ENCODE data around the gene RIN3.

The RIN3 gene

DNA sequence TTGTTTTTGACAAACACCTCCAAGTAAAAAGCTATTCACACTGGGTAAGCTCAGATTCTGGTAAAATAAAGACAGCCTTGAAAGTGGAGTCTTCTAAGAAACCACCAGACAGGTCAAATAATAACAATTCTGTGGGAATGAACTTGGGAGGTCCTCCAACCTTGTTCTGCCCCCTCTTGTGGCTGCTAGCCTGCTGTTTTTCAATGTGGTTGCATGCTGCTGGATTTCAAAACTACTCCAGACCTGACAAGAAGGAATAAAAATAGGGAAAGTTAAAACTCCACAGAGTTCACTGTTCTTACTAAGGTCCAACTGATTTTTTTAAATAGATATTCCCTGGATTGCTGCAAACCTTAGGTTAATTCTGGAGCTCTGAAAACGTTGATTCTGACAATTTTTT is 32.2 kb upstream of the RIN3 start:
- Mint-ChIP-seq H3K27ac (no peak overlapping the region), H3K4me1 (no peaks in the 10 kb centered on the region), H3K4me3 (no peak overlapping the region), H3K27me3 (peaks cover 45% of the 10 kb centered on the region), H3K36me3 (peaks cover 5% of the 10 kb centered on the region), H3K9me3 (peaks cover 6% of the 10 kb centered on the region)
- no peak for ATAC-seq

DNA sequence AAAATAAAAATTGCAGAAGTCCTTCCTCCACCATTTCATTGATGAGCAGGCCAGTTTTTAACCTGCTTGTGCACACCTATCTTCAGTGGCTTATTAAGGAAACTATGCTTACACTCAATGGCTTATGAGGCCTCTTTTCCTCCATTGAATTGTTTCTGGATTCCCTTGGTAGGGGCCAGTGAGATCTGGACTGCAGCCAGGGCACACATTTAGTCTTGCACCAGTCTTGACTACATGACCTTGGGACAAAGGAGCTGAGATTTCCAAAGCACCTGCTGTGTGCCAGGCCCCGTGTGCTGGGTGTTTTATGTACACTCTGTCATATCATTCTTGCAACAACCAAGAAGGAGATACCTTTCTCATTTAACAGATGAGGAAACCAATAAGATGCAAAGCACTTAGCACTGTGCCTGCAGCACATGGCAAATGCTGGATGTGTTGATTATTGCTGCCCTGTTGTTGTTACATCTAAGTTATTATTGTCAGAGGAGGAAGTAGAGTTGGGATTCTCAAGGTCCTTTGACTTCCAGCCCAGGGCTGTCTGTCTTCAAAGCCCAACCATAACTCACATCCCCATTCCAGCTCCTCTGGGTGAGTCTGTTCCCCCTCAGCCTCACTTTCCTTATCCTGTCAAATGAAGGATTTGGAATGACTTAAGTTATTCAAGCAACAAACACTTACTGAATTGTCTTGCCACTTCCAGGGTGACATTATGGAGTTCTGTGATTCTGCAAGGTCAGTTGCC is 31.6 kb upstream of the RIN3 start:
- no peak overlapping the region for H3K27ac Mint-ChIP-seq
- H3K4me1 Mint-ChIP-seq = no peaks in the 10 kb centered on the region
- peaks cover 6% of the 10 kb centered on the region for H3K9me3 Mint-ChIP-seq
- H3K4me3 Mint-ChIP-seq = no peak overlapping the region
- ATAC-seq = no peak
- peaks cover 51% of the 10 kb centered on the region for H3K27me3 Mint-ChIP-seq
- peaks cover 5% of the 10 kb centered on the region for H3K36me3 Mint-ChIP-seq

DNA sequence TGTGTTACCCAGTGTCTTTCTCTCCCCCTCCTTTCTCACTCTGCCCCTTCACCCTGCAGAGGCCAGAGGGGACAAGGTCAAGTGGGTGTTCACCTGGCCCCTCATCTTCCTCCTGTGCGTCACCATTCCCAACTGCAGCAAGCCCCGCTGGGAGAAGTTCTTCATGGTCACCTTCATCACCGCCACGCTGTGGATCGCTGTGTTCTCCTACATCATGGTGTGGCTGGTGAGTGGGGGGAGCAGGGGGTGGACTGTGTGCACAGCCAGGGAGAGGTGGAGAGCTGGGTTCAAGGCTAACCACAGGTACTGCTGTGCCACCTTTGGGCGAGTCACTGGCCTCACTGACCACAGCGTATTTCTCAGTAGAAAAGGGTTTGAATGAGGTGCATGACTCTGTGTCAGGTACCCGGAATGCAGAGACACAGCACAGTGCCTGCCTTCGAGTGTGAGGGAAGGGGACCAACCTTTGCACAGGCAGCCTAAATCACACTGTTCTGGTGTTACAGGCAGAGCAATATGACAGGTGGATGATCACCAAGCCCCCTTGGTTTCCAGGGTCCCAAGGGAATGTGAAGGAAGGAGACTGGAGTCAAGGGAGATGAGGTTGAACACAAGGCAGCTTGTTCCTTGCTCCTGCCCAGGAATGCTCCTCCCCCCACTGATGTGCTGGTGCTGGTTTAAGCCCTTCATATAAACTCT is 30.8 kb upstream of the RIN3 start:
- H3K27me3 Mint-ChIP-seq = peaks cover 53% of the 10 kb centered on the region
- peaks cover 3% of the 10 kb centered on the region for H3K9me3 Mint-ChIP-seq
- H3K27ac Mint-ChIP-seq = no peak overlapping the region
- no peak for ATAC-seq
- no peak overlapping the region for H3K4me3 Mint-ChIP-seq
- H3K36me3 Mint-ChIP-seq = peaks cover 5% of the 10 kb centered on the region
- H3K4me1 Mint-ChIP-seq = no peaks in the 10 kb centered on the region

DNA sequence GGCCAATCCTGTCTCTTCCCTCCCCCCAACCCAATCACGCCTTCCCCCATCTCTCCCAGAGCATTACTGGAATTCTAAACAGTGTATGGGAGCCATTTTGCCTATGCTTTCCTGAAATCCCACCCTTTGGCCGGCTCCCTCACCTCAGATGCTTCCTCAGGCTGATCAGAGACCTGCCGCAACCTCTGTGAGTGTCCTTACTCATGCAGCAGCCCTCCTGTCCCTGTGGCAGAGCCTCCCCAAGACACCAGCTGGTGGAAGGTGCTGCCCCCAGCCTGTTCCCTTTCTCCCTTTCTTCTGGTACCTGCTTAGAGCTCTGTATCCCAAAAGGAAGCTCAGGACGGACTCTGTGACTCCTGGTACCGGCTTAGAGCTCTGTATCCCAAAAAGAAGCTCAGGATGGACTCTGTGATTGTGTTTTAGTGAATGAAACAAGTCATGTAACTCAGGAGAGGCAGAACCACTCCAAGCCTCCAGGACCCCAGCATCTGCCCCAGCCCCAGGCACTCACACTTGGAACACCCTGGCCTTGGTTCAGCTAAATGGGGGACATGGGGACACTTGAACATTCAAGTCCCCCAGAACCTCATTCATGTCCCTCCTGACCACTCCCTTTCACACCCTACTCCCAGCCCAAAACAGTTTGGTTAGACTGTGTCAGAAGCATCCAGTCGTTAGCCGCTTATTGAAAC is 29.3 kb upstream of the RIN3 start:
- H3K9me3 Mint-ChIP-seq = peaks cover 3% of the 10 kb centered on the region
- H3K4me3 Mint-ChIP-seq = no peak overlapping the region
- no peaks in the 10 kb centered on the region for H3K4me1 Mint-ChIP-seq
- no peak overlapping the region for H3K27ac Mint-ChIP-seq
- no peaks in the 10 kb centered on the region for H3K36me3 Mint-ChIP-seq
- no peak for ATAC-seq
- peaks cover 55% of the 10 kb centered on the region for H3K27me3 Mint-ChIP-seq

DNA sequence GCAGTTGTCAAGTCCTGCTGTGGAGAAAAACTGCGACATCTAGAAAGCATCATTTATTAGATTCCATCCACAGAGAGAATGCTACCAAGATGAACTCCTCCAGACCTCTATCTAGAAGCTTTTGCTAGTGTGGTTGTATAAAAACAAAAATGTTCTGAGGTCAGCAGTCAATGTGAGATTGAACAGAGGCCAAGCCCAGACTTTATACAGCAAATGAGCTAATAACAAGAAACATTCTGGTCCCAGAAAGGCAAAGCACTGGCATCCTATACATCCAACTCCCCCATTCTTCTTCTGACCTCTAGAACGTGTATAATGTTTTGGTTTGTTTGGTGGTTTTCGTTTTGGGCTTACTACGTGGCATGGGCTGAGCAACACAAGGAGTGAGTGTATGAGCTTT is 26.7 kb upstream of the RIN3 start:
- no peaks in the 10 kb centered on the region for H3K36me3 Mint-ChIP-seq
- H3K27me3 Mint-ChIP-seq = peaks cover 55% of the 10 kb centered on the region
- H3K4me1 Mint-ChIP-seq = no peaks in the 10 kb centered on the region
- ATAC-seq = no peak
- no peaks in the 10 kb centered on the region for H3K9me3 Mint-ChIP-seq
- H3K27ac Mint-ChIP-seq = no peak overlapping the region
- no peak overlapping the region for H3K4me3 Mint-ChIP-seq

DNA sequence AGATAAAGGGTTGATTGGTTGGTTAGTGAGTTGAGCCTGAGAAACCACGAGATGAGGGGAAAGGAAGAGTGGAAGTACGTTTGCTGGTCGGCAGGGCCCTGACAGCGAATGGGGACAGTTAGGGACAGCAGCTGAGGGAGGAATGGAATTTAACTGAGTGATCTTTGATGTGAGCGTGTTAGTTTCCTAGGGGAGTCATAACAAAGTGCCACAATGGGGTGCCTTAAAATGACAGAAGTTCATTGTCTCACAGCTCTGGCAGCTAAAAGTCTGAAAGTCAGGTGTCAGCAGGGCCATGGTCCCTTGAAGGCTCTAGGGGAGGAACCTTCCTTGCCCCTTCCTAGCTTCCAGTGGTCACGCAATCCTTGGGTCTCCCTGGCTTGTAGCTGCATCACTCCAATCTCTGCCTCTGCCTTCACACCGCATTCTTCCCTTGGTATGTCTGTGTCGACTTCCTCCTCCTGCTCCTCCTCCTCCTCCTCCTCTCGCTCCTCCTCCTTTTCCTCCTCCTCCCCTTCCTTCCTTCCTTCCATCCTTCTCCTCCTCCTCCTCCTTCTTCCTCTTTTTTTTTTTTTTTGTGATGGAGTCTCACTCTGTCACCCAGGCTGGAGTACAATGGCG is 26.0 kb upstream of the RIN3 start:
- ATAC-seq = no peak
- Mint-ChIP-seq H3K4me3 (no peak overlapping the region), H3K9me3 (no peaks in the 10 kb centered on the region), H3K4me1 (no peaks in the 10 kb centered on the region), H3K27ac (no peak overlapping the region), H3K27me3 (peaks cover 51% of the 10 kb centered on the region), H3K36me3 (no peaks in the 10 kb centered on the region)

DNA sequence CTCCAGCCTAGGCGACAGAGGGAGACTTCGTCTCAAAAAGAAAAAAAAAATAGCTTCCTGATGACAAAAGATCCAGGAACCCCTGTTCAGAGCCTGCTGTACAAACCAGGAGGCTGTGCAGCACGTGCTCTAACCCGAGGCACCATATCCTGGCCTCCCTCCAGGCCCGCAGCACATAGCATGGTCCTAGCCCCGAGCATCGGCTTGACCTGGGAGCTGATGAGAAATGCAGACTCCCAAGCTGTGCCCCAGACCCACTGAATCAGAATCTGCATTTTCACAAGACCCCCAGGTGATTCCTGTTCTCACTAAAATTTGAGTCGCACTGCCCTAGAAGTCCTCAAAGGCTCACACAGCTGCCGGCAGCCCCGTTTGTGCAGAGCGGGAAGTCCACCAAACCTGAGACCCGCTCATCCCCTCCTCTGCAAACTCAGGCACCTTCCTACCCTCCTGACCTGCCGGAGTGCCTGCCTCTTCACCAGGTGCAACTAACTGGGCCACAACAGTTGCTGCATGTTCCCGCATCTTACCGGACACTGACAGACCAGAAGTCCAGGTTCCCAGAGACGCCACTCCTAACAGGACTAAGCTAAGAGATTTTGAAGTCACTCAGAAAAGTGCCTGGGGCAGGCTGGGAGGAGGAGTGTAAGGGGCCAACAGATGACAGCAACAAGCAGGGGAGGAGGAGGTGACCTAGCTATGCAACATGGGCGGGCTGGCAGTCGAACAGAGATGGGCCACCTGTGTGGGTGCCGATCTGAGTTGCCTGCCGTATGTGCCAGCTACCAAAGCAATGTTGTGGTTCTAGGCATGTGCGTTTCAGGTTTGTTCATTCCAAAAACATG is 24.0 kb upstream of the RIN3 start:
- Mint-ChIP-seq H3K4me1 (no peaks in the 10 kb centered on the region), H3K27ac (no peak overlapping the region), H3K4me3 (no peak overlapping the region), H3K36me3 (no peaks in the 10 kb centered on the region), H3K9me3 (no peaks in the 10 kb centered on the region), H3K27me3 (peaks cover 47% of the 10 kb centered on the region)
- ATAC-seq = no peak

DNA sequence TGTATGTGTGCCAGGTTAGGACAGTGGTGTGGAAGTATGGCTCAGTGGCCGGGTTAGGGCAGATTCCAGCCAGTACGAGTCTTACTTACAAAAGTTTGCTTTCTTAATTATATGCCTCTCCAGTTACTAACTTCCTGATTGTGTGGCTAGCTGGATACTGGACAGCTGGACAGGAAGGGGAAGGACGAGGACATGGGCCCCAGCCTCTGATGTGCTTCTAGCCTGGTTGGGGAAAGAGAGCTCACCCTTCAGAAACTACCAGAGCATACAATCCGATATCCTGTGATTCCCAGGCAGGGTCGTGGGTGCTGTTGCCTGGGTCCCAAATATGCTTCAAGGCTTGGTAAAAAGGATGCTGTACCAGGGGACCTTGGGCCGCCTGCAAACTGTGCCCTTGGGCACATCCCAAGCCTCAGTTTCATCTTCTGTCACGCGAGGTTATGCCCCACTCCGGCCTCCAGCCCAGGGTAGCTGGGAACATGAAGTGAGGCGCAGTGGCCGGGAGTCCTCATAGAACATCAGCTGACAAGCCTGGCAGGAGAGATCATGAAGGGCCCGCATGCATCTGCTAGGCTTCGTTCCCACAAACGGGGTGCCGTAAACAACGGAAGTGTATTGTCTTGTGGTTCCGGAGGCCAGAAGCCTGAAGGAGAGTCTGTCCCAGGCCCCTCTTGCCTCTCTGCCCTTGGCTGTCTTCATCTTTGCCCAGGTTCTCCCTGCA is 23.2 kb upstream of the RIN3 start:
- no peak overlapping the region for H3K4me3 Mint-ChIP-seq
- H3K27me3 Mint-ChIP-seq = peaks cover 47% of the 10 kb centered on the region
- no peaks in the 10 kb centered on the region for H3K36me3 Mint-ChIP-seq
- no peak overlapping the region for H3K27ac Mint-ChIP-seq
- peaks cover 6% of the 10 kb centered on the region for H3K4me1 Mint-ChIP-seq
- H3K9me3 Mint-ChIP-seq = no peaks in the 10 kb centered on the region
- ATAC-seq = no peak

DNA sequence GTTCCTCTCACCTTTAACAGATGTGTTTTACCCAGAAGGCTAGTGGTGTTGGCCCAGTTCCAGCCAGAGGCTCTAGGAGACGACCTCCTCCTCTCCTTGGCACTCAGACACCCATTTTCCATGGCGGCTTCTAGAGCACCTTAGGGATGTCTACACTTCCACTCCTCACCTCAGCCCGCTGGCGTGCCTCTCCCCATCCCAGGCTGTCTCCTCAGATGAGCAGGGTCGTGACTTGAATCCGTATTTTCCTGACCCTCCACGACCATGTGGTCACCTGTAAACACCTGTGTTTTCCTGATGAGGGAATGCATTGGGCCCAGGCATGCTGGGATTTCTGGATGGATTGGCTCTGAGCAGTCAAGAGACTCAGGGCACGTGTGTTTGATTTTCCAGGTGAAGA is 21.8 kb upstream of the RIN3 start:
- Mint-ChIP-seq H3K27ac (no peak overlapping the region), H3K27me3 (peaks cover 37% of the 10 kb centered on the region), H3K4me1 (peaks cover 9% of the 10 kb centered on the region), H3K36me3 (no peaks in the 10 kb centered on the region), H3K9me3 (no peaks in the 10 kb centered on the region), H3K4me3 (no peak overlapping the region)
- ATAC-seq = no peak

DNA sequence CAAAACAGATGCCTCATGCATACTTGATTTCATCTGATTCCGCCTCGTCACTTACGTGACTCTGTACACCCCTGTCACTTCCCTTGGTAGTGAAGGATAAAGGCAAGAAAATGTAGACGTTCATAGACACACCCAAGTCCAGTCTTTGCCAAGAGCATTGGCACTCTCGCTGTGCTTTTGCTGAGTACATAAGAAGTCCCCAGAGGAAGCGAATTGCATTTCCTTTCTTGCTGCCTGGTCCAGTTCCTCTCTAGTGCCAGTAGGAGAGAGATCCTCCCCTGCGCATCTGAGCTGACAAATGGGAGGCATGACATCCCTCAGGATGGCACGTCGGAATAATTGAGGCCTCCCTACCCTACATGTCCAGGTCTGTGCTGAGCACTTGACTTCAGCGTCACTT is 21.3 kb upstream of the RIN3 start:
- no peak for ATAC-seq
- H3K9me3 Mint-ChIP-seq = no peaks in the 10 kb centered on the region
- peaks cover 37% of the 10 kb centered on the region for H3K27me3 Mint-ChIP-seq
- H3K36me3 Mint-ChIP-seq = no peaks in the 10 kb centered on the region
- H3K4me1 Mint-ChIP-seq = peaks cover 9% of the 10 kb centered on the region
- no peak overlapping the region for H3K4me3 Mint-ChIP-seq
- no peak overlapping the region for H3K27ac Mint-ChIP-seq

DNA sequence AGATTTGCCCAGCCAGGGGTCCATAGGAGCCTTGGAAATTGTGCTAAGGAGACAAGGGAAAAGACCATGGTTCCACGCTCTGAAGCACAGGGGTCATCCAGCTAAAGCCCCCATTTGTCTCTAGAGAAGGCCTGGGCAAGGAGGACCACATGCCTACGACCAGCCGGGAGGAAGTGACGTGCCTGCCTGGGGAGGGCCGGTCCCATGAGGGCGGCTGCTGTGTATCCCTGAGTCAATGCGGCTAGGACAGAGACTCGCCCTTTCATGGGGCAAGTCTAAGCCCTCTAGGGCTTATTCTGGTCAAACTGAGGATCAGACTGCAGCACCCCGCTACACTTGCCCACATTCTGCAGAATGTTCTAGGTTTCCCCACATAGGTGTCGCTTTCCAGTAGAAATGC is 20.6 kb upstream of the RIN3 start:
- no peak for ATAC-seq
- Mint-ChIP-seq H3K27ac (no peak overlapping the region), H3K4me1 (peaks cover 9% of the 10 kb centered on the region), H3K27me3 (peaks cover 37% of the 10 kb centered on the region), H3K36me3 (no peaks in the 10 kb centered on the region), H3K4me3 (no peak overlapping the region), H3K9me3 (no peaks in the 10 kb centered on the region)

DNA sequence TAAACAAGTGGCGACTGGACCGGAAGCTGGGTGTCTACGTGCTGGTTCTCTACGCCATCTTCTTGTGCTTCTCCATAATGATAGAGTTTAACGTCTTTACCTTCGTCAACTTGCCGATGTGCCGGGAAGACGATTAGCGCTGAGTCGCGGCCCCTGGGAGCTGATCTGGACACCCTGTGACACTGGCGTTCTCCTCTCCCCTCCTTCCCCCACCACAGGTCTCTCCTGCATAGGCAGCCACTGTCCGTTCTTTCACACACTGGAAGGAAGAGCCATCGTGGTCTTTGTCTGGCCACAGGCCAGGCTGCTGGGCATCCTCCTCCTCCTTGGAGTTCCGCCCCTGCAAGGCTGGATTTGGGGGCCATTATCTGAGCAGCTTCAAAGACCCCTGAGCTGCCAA is 20.1 kb upstream of the RIN3 start:
- H3K27me3 Mint-ChIP-seq = peaks cover 34% of the 10 kb centered on the region
- no peaks in the 10 kb centered on the region for H3K9me3 Mint-ChIP-seq
- no peak overlapping the region for H3K4me3 Mint-ChIP-seq
- no peak overlapping the region for H3K27ac Mint-ChIP-seq
- no peaks in the 10 kb centered on the region for H3K36me3 Mint-ChIP-seq
- peaks cover 9% of the 10 kb centered on the region for H3K4me1 Mint-ChIP-seq
- ATAC-seq = no peak

DNA sequence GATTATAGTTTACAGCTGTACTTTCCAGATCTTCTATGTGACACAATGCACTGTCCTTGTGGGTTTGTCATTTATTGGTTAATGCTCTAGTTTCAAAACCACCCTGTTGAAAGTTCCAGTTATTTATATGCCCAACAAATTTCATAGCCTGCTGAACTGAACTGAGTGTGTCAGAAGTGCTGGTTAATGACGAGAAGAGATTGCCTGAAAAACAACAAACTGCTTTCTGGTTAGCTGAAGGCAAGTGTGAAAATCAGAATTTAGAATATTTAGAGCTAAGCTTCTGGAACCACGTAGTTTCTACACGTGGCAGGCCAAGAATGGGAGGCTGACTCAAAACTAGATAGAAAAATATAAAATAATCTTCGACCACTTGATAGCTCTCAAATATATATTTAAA is 19.1 kb upstream of the RIN3 start:
- peaks cover 9% of the 10 kb centered on the region for H3K4me1 Mint-ChIP-seq
- no peak for ATAC-seq
- no peak overlapping the region for H3K27ac Mint-ChIP-seq
- H3K36me3 Mint-ChIP-seq = no peaks in the 10 kb centered on the region
- peaks cover 29% of the 10 kb centered on the region for H3K27me3 Mint-ChIP-seq
- H3K9me3 Mint-ChIP-seq = no peaks in the 10 kb centered on the region
- no peak overlapping the region for H3K4me3 Mint-ChIP-seq

DNA sequence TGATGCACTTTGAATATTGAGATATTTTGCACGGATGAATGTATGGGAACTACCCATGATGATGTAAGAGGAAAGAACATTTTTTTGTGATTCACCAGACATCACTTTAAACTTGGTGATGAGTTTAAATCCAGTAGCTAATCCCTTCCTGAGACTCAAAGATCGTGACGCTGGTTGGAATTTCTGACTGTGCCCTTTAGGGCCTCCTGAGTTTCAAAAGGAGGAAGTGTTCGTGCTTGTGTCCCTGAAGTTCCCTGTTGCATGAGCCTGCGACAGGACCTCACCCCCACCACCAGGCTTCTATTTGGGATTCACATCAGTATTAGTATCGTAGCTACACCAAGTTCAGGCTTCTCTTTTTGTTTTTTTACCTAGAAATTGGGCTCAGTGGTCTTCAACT is 18.6 kb upstream of the RIN3 start:
- no peak for ATAC-seq
- no peaks in the 10 kb centered on the region for H3K36me3 Mint-ChIP-seq
- peaks cover 29% of the 10 kb centered on the region for H3K27me3 Mint-ChIP-seq
- no peaks in the 10 kb centered on the region for H3K9me3 Mint-ChIP-seq
- H3K27ac Mint-ChIP-seq = no peak overlapping the region
- H3K4me3 Mint-ChIP-seq = no peak overlapping the region
- peaks cover 9% of the 10 kb centered on the region for H3K4me1 Mint-ChIP-seq

All from stimulated activated memory B cell treated with anti-CD40 and anti-IgM and Interleukin-4, amounts not matched to agents 10 μg/mL and 1 μg/mL and 100 μg/mL, for 72 hours (primary cell).